ENCODE measurements around the gene AOC3.
"Not testable (repeated sequence)": the region's sequence is repeated elsewhere in the genome, so short reads cannot be mapped to it uniquely, and the experiment has no call there.

AOC3 gene

DNA sequence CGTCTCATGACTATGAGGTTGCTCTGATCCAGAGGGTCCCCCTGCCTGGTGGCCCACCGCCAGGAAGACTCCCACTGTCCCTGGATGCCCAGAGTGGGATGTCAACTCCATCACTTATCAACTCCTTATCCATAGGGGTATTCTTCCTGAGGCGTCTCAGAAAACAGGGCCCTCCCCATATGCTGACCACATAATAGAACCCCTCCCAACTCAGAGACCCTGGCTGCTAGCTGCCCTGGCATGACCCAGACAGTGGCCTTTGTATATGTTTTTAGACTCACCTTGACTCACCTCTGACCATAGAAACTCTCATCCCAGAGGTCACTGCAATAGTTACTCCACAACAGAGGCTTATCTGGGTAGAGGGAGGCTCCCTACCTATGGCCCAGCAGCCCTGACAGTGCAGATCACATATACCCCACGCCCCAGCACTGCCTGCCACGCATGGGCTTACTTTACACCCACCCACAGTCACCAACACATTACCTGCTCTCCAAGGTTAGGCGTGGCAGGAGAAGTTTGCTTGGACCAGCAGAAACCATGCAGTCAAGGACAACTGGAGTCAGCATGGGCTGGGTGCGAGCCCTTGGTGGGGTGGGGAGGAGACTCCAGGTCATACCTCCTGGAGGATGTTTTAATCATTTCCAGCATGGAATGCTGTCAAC, 47.3 kb downstream of the AOC3 start:
- FAIRE-seq = no peak

DNA sequence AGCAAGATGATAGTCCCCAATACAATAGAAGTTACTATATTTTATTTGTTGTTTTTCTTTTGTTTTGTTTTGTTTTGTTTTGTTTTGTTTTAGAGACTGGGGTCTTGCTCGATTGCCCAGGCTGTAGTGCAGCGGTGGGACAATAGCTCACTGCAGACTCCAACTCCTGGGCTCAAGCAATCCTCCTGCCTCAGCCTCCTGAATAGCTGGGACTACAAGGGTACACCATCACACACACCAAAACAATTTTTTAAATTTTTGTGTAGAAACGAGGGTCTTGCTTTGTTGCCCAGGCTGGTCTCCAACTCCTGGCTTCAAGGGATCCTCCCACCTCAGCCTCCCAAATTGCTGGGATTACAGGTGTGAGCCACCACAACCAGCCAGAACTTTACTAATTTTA, 49.0 kb downstream of the AOC3 start:
- not testable (repeated sequence) for FAIRE-seq

GRCh38 chr17:42900460-42901331, 49.7 kb downstream of the AOC3 start, which contains the start of gene G6PC1:
Gene G6PC1 (plus strand): TSS chr17:42900799. CDS start chr17:42900877, 78 bp downstream.
- FAIRE-seq = no peak

- FAIRE-seq = no peak
These were observed 50.7 kb downstream of the AOC3 start for GRCh38 chr17:42901535-42902229.

- no peak for FAIRE-seq
These were observed 53.1 kb downstream of the AOC3 start for GRCh38 chr17:42904110-42904469.

GRCh38 chr17:42906772-42907446, 55.9 kb downstream of the AOC3 start:
- no peak for FAIRE-seq
